Nephron progenitor cell (in vitro differentiated cells): ENCODE results near the gene ZBTB14.
A peak's percentile ranks its signal among the peaks of the same experiment; 100 is the strongest.

Experiments used
- DNase-seq: peaks from one replicate; pipeline ENCODE4 v3.0.0; 2021
- H3K27ac Mint-ChIP-seq: 2 replicates; pipeline ENCODE4 v1.8.0; 2021; ENCODE audit warnings: mild to moderate bottlenecking, moderate library complexity, mixed read lengths
- H3K27me3 Mint-ChIP-seq: 2 replicates; pipeline ENCODE4 v1.8.0; 2021; ENCODE audit warnings: mild to moderate bottlenecking, low read depth, mixed read lengths; ENCODE audit not compliant: poor library complexity
- H3K36me3 Mint-ChIP-seq: 2 replicates; pipeline ENCODE4 v1.8.0; 2021; ENCODE audit warnings: low read depth, mixed read lengths
- H3K4me1 Mint-ChIP-seq: 2 replicates; pipeline ENCODE4 v1.8.0; 2021; ENCODE audit warnings: mixed read lengths
- H3K4me3 Mint-ChIP-seq: 2 replicates; pipeline ENCODE4 v1.8.0; 2021; ENCODE audit warnings: mild to moderate bottlenecking, moderate library complexity, mixed read lengths
- H3K9me3 Mint-ChIP-seq: 2 replicates; pipeline ENCODE4 v1.8.0; 2021; ENCODE audit warnings: mild to moderate bottlenecking, moderate library complexity, mixed read lengths
- CTCF ChIP-seq: fragments of 200-600 bp; sonication (generic); IDR thresholded peaks from 2 replicates; pipeline ENCODE4 v1.5.0; 2021; ENCODE audit warnings: antibody characterized with exemption

Gene ZBTB14

GRCh38 chr18:5295981-5296705 lies 617 bp upstream of the ZBTB14 start:
- peak overlapping the region; percentile 96 for H3K27ac Mint-ChIP-seq
- H3K9me3 Mint-ChIP-seq, result no peaks in the 10 kb centered on the region
- TF ChIP-seq CTCF, result no peak
- H3K27me3 Mint-ChIP-seq, result peaks cover 12% of the 10 kb centered on the region
- H3K4me1 Mint-ChIP-seq, result peaks cover 35% of the 10 kb centered on the region
- peak; percentile 96 for DNase-seq
- H3K36me3 Mint-ChIP-seq, result peaks cover 18% of the 10 kb centered on the region
- H3K4me3 Mint-ChIP-seq, result peak overlapping the region; percentile 91

GRCh38 chr18:5294457-5295230 lies 882 bp downstream of the ZBTB14 start:
- Mint-ChIP-seq H3K4me3 (peak overlapping the region; percentile 87), H3K27me3 (peaks cover 6% of the 10 kb centered on the region), H3K9me3 (no peaks in the 10 kb centered on the region), H3K27ac (peak overlapping the region; percentile 91), H3K4me1 (peaks cover 35% of the 10 kb centered on the region), H3K36me3 (peaks cover 30% of the 10 kb centered on the region)
- TF ChIP-seq CTCF, result no peak
- peak; percentile 50 for DNase-seq

GRCh38 chr18:5294113-5294456 lies 1.4 kb downstream of the ZBTB14 start:
- H3K4me3 Mint-ChIP-seq, result peak overlapping the region; percentile 87
- H3K27me3 Mint-ChIP-seq, result peaks cover 6% of the 10 kb centered on the region
- peaks cover 35% of the 10 kb centered on the region for H3K4me1 Mint-ChIP-seq
- peak overlapping the region; percentile 91 for H3K27ac Mint-ChIP-seq
- H3K36me3 Mint-ChIP-seq, result peaks cover 30% of the 10 kb centered on the region
- DNase-seq, result no peak
- TF ChIP-seq CTCF, result no peak
- H3K9me3 Mint-ChIP-seq, result no peaks in the 10 kb centered on the region

DNA sequence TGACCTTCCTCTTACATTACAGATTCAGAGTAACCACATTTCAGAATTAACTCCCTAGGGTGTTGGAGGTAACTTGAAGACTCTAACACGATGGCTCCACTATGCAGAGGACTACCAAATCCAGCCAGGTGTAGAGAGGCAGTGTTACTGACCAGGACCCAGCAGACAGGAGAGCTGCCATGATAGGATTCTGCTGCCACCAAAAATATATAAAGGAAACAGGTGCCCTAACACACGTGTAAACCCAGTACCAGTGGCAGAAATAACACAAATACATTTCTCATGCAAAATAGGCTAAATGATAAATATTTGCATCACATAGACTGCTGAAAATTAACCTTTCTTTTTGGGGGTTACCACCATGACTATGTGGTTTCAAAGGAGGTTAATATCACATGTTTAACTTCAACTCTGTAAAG lies 7.0 kb downstream of the ZBTB14 start:
- no peak overlapping the region for H3K4me3 Mint-ChIP-seq
- no peak for TF ChIP-seq CTCF
- no peak for DNase-seq
- no peaks in the 10 kb centered on the region for H3K9me3 Mint-ChIP-seq
- no peak overlapping the region for H3K27ac Mint-ChIP-seq
- H3K4me1 Mint-ChIP-seq, result peaks cover 15% of the 10 kb centered on the region
- peaks cover 39% of the 10 kb centered on the region for H3K36me3 Mint-ChIP-seq
- H3K27me3 Mint-ChIP-seq, result no peaks in the 10 kb centered on the region

DNA sequence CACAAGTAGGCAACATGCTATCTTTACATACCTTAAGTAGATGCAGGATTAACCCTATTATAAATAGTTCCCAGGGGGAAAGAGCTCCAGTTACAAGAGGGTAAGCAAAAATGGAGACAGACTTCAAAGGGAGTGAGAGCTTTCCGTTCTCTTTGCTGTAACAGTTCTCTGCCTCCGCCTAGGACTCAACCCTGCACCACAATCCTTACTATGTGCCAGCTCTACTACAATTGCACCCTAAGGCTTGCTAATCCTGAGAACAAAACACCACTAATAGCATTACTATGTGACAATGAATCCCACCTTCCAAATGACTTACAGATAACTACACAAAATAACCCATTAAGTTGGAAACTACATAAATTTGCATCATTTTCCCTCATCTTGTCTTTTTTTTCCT lies 7.7 kb downstream of the ZBTB14 start:
- no peaks in the 10 kb centered on the region for H3K27me3 Mint-ChIP-seq
- no peaks in the 10 kb centered on the region for H3K9me3 Mint-ChIP-seq
- H3K27ac Mint-ChIP-seq, result no peak overlapping the region
- H3K4me1 Mint-ChIP-seq, result peaks cover 10% of the 10 kb centered on the region
- H3K36me3 Mint-ChIP-seq, result peaks cover 37% of the 10 kb centered on the region
- no peak for TF ChIP-seq CTCF
- H3K4me3 Mint-ChIP-seq, result no peak overlapping the region
- no peak for DNase-seq
